ENCODE measurements around the gene RYR2. TPM values are rescaled to one million over a fixed set of nuclear protein-coding genes. Genes with fewer than 3 reads are reported as not detected.

RYR2 gene
- polyA plus RNA-seq, 2 of the 4 experiments (the other 2 are of a cell fraction), result 0.06 TPM; not detected in 1

DNA sequence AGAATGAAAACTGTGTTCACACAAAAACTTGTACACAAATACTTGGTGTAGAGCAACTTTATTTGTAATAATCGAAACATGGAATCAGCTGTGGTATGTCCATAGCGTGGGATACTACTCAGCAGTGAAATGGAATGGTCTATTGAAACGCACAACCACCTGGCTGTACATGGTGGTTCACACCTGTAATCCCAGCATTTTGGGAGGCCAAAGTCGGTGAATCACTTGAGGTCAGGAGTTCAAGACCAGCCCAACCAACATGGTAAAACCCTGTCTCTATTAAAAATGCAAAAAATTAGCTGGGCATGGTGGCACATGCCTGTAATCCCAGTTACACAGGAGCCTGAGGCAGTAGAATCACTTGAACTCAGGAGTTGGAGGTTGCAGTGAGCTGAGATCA is 356.8 kb downstream of the RYR2 start:
- Histone ChIP-seq H3K27ac (no peak overlapping the region), H3K4me2 (no peak overlapping the region), H3K9me3 (no peaks in the 10 kb centered on the region), H3K4me3 (no peak overlapping the region), H3K4me1 (no peaks in the 10 kb centered on the region)
- no peak for TF ChIP-seq HDAC2 (IDR thresholded peaks at IDR 0.05)
- no peak for TF ChIP-seq ESRRA (IDR thresholded peaks at IDR 0.05; ENCODE audit: borderline replicate concordance, low read length)
- no peak for TF ChIP-seq TP53 (CRISPR knock-in tag; IDR thresholded peaks at IDR 0.05)
- no peak for TF ChIP-seq GATA3 (IDR thresholded peaks at IDR 0.05; ENCODE audit: borderline replicate concordance)
- TF ChIP-seq, protein P1, sequence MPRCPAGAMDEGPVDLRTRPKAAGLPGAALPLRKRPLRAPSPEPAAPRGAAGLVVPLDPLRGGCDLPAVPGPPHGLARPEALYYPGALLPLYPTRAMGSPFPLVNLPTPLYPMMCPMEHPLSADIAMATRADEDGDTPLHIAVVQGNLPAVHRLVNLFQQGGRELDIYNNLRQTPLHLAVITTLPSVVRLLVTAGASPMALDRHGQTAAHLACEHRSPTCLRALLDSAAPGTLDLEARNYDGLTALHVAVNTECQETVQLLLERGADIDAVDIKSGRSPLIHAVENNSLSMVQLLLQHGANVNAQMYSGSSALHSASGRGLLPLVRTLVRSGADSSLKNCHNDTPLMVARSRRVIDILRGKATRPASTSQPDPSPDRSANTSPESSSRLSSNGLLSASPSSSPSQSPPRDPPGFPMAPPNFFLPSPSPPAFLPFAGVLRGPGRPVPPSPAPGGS (IDR thresholded peaks at IDR 0.05), result no peak
- no peak for TF ChIP-seq MAZ (IDR thresholded peaks at IDR 0.05; ENCODE audit: borderline replicate concordance, low read depth, low read length)
- no peak for TF ChIP-seq CEBPB (IDR thresholded peaks at IDR 0.05)
- TF ChIP-seq SREBF2 (IDR thresholded peaks at IDR 0.05), result no peak
- TF ChIP-seq CBX2 (IDR thresholded peaks at IDR 0.05; ENCODE audit: borderline replicate concordance, low read depth), result no peak
- TF ChIP-seq JUNB (IDR thresholded peaks at IDR 0.05), result no peak
- TF ChIP-seq ELK1 (IDR thresholded peaks at IDR 0.05; ENCODE audit: low read depth, low read length), result no peak
- TF ChIP-seq E2F6 (IDR thresholded peaks at IDR 0.05; ENCODE audit: borderline replicate concordance, low read depth), result no peak
- TF ChIP-seq FOSL2 (IDR thresholded peaks at IDR 0.05), result no peak
- TF ChIP-seq FOSL2 (CRISPR knock-in tag; IDR thresholded peaks at IDR 0.05), result no peak
- no peak for TF ChIP-seq ZFP36 (IDR thresholded peaks at IDR 0.05; ENCODE audit: borderline replicate concordance, partially characterized antibody)
- no peak for TF ChIP-seq HOXA7 (CRISPR knock-in tag; IDR thresholded peaks at IDR 0.05)
- no peak for TF ChIP-seq BHLHE40 (IDR thresholded peaks at IDR 0.05; ENCODE audit: low read depth, low read length)
- FAIRE-seq (no peak), DNase-seq (ENCODE audit: low read depth in 1 of 2, low spot score in 1 of 2) (no peak), ATAC-seq (no peak)
- 6% methylated on average over 4 of the region's 4 CpGs for WGBS (ENCODE audit: missing lambda C conversion rate)
- POLR2A ChIA-PET, result no interaction called here
- CTCF ChIA-PET, result interaction anchor here (0.8 kb wide), 1 partner anchor 12 kb away, joined by 3 read pairs; no protein-coding TSS in a partner anchor

DNA sequence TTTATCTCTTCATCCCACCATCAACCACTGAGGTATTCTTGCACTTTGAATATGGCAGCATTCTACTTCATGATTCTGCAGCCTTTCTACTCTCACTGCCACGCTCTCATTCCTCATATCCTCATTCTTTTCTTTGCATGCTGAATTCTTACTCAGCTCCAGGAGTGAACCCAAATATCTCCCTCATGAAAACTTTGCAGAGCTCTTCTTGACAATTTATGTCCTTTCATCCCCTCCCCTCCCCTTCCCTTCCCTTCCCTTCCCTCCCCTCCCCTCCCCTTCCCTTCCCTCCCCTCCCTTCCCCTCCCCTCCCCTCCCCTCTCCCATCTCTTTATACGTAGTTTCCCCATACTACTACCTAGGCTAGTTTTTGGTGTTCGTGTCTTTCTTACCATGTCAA is 363.9 kb downstream of the RYR2 start:
- H3K4me2 ChIP-seq, result no peak overlapping the region
- H3K9me3 ChIP-seq, result no peaks in the 10 kb centered on the region
- FAIRE-seq (no peak), ATAC-seq (no peak), DNase-seq (ENCODE audit: low read depth in 1 of 2, low spot score in 1 of 2) (no peak)
- no peak for TF ChIP-seq NR3C1 (IDR thresholded peaks at IDR 0.05)
- TF ChIP-seq BHLHE40 (IDR thresholded peaks at IDR 0.05; ENCODE audit: low read depth, low read length), result no peak
- TF ChIP-seq TFCP2L1 (CRISPR knock-in tag; IDR thresholded peaks at IDR 0.05), result no peak
- no peak for TF ChIP-seq KDM5A (IDR thresholded peaks at IDR 0.05)
- POLR2A ChIA-PET, result no interaction called here
- WGBS (ENCODE audit: missing lambda C conversion rate), result 2% methylated on average over 3 of the region's 3 CpGs
- H3K4me1 ChIP-seq, result no peaks in the 10 kb centered on the region
- H3K27ac ChIP-seq, result no peak overlapping the region
- CTCF ChIA-PET, result interaction anchor here (0.6 kb wide), 1 partner anchor 151 kb away, joined by 4 read pairs; no protein-coding TSS in a partner anchor
- H3K4me3 ChIP-seq, result no peak overlapping the region

GRCh38 chr1:237411621-237412020 is 369.6 kb downstream of the RYR2 start:
- H3K9me3 ChIP-seq, result no peaks in the 10 kb centered on the region
- H3K27ac ChIP-seq, result no peak overlapping the region
- no peak overlapping the region for H3K4me3 ChIP-seq
- FAIRE-seq (no peak), DNase-seq (ENCODE audit: low read depth in 1 of 2, low spot score in 1 of 2) (no peak), ATAC-seq (no peak)
- 27% methylated on average over 2 of the region's 2 CpGs for WGBS (ENCODE audit: missing lambda C conversion rate)
- ChIA-PET CTCF (no interaction called here), POLR2A (no interaction called here)
- H3K4me1 ChIP-seq, result no peaks in the 10 kb centered on the region
- no peak for TF ChIP-seq BHLHE40 (IDR thresholded peaks at IDR 0.05; ENCODE audit: low read depth, low read length)
- no peak for TF ChIP-seq HEYL (CRISPR knock-in tag; IDR thresholded peaks at IDR 0.05)
- no peak for TF ChIP-seq NFE2L2 (conservative IDR thresholded peaks at IDR 0.05; ENCODE audit: low read length)
- no peak for TF ChIP-seq NR3C1 (IDR thresholded peaks at IDR 0.05)
- no peak for TF ChIP-seq HDAC2 (IDR thresholded peaks at IDR 0.05)
- TF ChIP-seq POLR2AphosphoS2 (conservative IDR thresholded peaks at IDR 0.05; ENCODE audit: low read length), result no peak
- no peak for TF ChIP-seq PBX3 (IDR thresholded peaks at IDR 0.05)
- no peak for TF ChIP-seq ZC3H11A (IDR thresholded peaks at IDR 0.05)
- TF ChIP-seq EHF (CRISPR knock-in tag; IDR thresholded peaks at IDR 0.05), result no peak
- TF ChIP-seq, protein P2, sequence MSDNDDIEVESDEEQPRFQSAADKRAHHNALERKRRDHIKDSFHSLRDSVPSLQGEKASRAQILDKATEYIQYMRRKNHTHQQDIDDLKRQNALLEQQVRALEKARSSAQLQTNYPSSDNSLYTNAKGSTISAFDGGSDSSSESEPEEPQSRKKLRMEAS (IDR thresholded peaks at IDR 0.05), result no peak
- no peak for TF ChIP-seq JUNB (IDR thresholded peaks at IDR 0.05)
- TF ChIP-seq ZNF302 (CRISPR knock-in tag; IDR thresholded peaks at IDR 0.05), result no peak
- no peak for TF ChIP-seq RAD21 (conservative IDR thresholded peaks at IDR 0.05 in 1 of 2, IDR thresholded peaks at IDR 0.05 in 1 of 2)
- TF ChIP-seq FOSL2 (IDR thresholded peaks at IDR 0.05), result no peak
- TF ChIP-seq FOSL2 (CRISPR knock-in tag; IDR thresholded peaks at IDR 0.05), result no peak
- TF ChIP-seq KDM5A (IDR thresholded peaks at IDR 0.05), result no peak
- no peak for TF ChIP-seq MAZ (IDR thresholded peaks at IDR 0.05; ENCODE audit: borderline replicate concordance, low read depth, low read length)
- no peak overlapping the region for H3K4me2 ChIP-seq

Data from A549 (cell line).